ENCODE results near the gene FAM227A. TPM values are rescaled to one million over a fixed set of nuclear protein-coding genes. Genes with fewer than 3 reads are reported as not detected.
A peak's percentile ranks its signal among the peaks of the same experiment; 100 is the strongest.
"Not testable (repeated sequence)": the region's sequence is repeated elsewhere in the genome, so short reads cannot be mapped to it uniquely, and the experiment has no call there.

Gene FAM227A
- total RNA-seq, 1 experiment from 2014 or later = 1.8 TPM

DNA sequence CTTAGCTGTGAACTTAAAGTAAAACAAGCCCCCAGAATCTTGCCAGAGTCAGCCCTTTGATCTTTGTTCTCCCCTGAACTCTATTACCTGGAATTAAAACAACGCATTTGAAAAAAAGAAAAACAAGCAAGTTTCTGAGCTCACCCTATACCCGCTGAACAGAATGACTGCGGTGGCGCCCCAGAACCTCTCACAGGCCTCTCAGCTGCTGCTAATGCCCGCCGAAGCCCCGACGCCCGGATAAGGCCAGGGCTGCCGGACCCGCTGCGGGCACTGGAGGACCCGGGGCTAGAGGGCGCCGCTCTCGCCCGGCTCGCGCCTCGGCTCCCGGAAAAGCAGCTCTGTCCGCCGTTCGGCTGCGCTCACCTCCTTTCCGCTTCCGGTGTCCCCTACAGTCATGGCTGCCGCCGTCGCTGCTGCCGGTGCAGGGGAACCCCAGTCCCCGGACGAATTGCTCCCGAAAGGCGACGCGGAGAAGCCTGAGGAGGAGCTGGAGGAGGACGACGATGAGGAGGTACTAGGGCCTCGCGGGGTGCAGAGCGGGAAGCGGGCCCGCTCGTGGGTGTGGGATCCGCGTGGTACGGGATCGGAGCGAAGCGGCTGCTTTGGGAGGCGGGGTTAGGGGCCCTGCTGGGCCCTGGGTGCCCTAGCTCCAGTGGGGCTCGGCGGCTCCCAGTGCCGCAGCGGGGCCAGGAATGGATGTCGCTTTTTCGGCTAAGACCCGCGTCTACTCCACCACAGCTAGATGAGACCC lies 25.6 kb upstream of the FAM227A start, which contains the start of gene TOMM22:
Gene TOMM22, plus strand, starts transcription at position 376 of the 754 bp plus-strand sequence. Its CDS starts 22 bp downstream, at position 398.
- DNase-seq (ENCODE audit: low read depth, low spot score) = peak; percentile 90
- in situ Hi-C loops (cut with HindIII; ENCODE audit: low pct_unique_long_range_greater_than_20kb, low sequenced_read_pairs) = no loop called here

DNA sequence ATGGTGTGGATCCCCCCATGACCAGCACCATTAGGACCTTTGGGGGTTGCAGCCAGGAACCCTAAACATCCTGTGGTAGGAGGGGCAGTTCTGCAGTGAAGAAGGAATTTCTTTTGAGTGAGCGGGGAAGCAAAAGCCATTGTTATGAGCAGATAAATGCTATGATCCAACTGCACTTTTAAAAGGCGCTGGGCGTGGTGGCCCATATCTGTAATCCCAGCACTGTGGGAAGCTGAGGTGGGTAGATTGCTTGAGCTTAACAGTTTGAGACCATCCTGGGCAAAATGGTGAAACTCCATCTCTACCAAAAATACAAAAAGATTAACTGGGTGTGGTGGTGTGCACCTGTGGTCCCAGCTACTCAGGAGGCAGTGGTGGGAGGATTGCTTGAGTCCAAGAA lies 19.6 kb upstream of the FAM227A start:
- in situ Hi-C loops (cut with HindIII; ENCODE audit: low pct_unique_long_range_greater_than_20kb, low sequenced_read_pairs) = no loop called here
- no peak for DNase-seq (ENCODE audit: low read depth, low spot score)

- DNase-seq (ENCODE audit: low read depth, low spot score) = no peak
- in situ Hi-C loops (cut with HindIII; ENCODE audit: low pct_unique_long_range_greater_than_20kb, low sequenced_read_pairs) = no loop called here
These were observed 18.7 kb upstream of the FAM227A start for GRCh38 chr22:38674888-38675287.

GRCh38 chr22:38657045-38657909 lies 1.1 kb upstream of the FAM227A start:
- peak; percentile 28 for DNase-seq (ENCODE audit: low read depth, low spot score)
- in situ Hi-C loops (cut with HindIII; ENCODE audit: low pct_unique_long_range_greater_than_20kb, low sequenced_read_pairs) = no loop called here

GRCh38 chr22:38655519-38656255 lies 505 bp downstream of the FAM227A start:
- in situ Hi-C loops (cut with HindIII; ENCODE audit: low pct_unique_long_range_greater_than_20kb, low sequenced_read_pairs) = no loop called here
- peak; percentile 36 for DNase-seq (ENCODE audit: low read depth, low spot score)

DNA sequence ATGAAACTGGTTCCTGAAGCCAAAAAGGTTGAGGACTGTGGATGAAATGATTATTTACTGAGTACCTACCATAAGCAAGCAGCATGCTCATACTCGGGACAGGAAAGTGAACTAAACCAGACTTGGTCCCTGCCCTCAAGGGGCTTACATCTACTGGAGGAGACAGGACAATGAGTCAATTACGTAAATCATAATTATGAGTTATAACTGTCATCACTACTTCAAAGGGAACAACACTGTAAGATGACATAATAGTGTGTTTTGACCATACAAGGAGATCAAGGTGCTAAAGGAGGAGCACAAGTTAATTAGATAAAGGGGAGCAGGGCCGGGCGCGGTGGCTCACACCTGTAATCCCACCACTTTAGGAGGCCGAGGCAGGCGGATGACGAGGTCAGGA lies 2.5 kb downstream of the FAM227A start:
- in situ Hi-C loops (cut with HindIII; ENCODE audit: low pct_unique_long_range_greater_than_20kb, low sequenced_read_pairs) = no loop called here
- no peak for DNase-seq (ENCODE audit: low read depth, low spot score)

DNA sequence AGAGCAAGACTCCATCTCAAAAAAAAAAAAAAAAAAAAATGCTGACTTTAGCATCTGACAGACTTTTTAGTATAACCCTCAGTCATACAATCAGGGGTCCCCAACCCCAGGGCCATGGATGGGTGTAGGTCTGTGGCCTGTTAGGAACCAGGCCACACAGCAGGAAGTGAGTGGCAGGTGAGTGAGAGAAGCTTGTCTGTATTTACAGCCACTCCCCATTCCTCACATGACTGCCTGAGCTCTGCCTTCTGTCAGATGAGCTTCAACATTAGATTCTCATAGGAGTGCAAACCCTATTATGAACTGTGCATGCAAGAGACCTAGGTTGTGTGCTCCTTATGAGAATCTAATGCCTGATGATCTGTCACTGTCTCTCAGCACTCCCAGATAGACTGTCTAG lies 3.3 kb downstream of the FAM227A start:
- DNase-seq (ENCODE audit: low read depth, low spot score) = peak; percentile 24
- in situ Hi-C loops (cut with HindIII; ENCODE audit: low pct_unique_long_range_greater_than_20kb, low sequenced_read_pairs) = no loop called here

DNA sequence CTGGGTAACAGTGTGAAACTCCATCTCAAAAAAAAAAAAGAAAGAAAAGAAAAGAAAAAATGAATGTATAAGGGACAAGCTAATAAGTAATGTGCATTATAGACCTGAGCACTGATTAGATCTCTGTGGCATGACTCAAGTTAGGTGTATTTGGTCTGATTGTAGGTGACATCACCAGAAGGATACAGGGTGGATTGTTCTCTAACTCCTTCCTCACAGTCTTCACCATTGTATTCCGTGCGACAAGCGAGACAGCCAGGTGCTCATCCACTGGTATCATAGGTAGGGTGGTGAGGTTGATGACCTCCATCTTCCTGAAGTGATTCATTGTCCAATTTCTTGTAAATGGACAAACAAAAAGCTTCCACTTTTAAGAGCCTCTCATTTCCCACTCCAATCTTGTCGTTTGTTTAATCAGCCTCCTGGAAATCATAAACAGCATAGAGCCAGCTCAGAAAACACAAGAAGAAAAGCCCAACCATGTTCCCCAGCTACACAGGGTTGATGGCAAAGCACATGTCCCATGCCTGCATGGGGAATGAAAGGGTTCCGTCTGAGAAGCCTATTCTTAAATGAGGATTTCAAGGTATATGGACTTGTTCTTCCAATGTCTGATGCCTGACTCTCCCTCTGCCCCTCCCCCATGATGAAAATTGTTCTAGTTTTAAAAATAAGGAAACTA lies 6.2 kb downstream of the FAM227A start:
- no peak for DNase-seq (ENCODE audit: low read depth, low spot score)
- in situ Hi-C loops (cut with HindIII; ENCODE audit: low pct_unique_long_range_greater_than_20kb, low sequenced_read_pairs) = no loop called here

DNA sequence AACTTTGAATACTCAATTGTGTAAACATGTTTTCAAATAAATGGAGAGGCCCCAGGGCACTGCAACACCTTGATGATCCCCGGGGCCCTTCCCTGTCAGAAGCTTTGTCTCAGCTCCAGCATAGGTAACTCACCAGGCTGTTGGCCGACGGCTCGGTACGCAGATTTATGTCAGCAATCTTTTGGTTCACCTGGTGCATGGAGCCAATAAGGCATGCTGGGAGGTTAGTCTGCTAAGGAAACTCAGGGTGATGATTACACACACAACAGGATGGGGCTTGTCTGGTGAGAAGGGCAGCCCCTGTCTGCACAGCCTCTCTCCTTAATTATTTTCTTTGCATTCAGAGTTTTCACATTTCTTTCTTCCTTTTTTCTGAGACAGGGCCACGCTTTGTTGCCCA lies 10.8 kb downstream of the FAM227A start:
- DNase-seq (ENCODE audit: low read depth, low spot score) = no peak
- in situ Hi-C loops (cut with HindIII; ENCODE audit: low pct_unique_long_range_greater_than_20kb, low sequenced_read_pairs) = no loop called here

DNA sequence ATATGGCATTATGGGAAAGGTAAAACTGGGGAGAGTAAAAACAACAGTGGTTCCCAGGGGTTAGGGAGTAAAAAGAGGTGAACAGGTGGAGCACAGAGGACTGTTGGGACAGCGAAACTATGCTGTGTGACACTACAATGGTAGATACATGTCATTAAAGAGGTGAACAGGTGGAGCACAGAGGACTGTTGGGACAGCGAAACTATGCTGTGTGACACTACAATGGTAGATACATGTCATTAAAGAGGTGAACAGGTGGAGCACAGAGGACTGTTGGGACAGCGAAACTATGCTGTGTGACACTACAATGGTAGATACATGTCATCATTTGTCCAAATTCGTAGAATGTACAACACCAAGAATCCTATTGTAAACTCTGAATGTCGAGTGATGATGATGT lies 11.9 kb downstream of the FAM227A start:
- in situ Hi-C loops (cut with HindIII; ENCODE audit: low pct_unique_long_range_greater_than_20kb, low sequenced_read_pairs); DNase-seq (ENCODE audit: low read depth, low spot score): not testable (repeated sequence)

DNA sequence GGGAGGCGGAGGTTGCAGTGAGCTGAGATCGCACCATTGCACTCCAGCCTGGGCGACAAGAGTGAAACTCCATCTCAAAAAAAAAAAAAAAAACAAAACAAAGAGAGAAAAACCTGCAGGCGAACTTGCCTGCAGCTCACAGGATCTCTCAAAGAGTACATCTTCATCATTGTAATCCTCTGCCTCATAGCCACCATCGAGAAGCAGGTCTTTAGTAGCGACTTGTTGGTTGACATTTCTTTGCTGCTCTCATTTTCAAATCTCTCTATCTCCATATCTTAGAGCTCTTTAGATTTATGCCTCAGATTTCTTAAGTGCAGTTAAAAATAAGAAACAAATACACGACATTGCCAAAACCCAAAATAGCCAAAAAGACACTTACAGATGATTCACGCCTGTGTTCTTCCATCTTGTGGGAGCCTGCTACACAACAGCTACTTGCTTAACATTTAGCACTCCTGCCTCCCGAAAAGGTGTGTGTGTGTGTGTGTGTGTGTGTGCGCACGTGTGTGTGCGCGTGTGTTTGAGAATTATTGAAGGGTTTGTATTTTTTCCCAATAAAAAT lies 14.6 kb downstream of the FAM227A start:
- no peak for DNase-seq (ENCODE audit: low read depth, low spot score)
- in situ Hi-C loops (cut with HindIII; ENCODE audit: low pct_unique_long_range_greater_than_20kb, low sequenced_read_pairs) = no loop called here

GRCh38 chr22:38638728-38639127 lies 17.5 kb downstream of the FAM227A start:
- in situ Hi-C loops (cut with HindIII; ENCODE audit: low pct_unique_long_range_greater_than_20kb, low sequenced_read_pairs) = no loop called here
- peak; percentile 34 for DNase-seq (ENCODE audit: low read depth, low spot score)

GRCh38 chr22:38638216-38638615 lies 18.0 kb downstream of the FAM227A start:
- no peak for DNase-seq (ENCODE audit: low read depth, low spot score)
- in situ Hi-C loops (cut with HindIII; ENCODE audit: low pct_unique_long_range_greater_than_20kb, low sequenced_read_pairs) = no loop called here

- DNase-seq (ENCODE audit: low read depth, low spot score) = no peak
- in situ Hi-C loops (cut with HindIII; ENCODE audit: low pct_unique_long_range_greater_than_20kb, low sequenced_read_pairs) = no loop called here
These were observed 23.7 kb downstream of the FAM227A start for GRCh38 chr22:38632528-38632927.

GRCh38 chr22:38631724-38632123 lies 24.5 kb downstream of the FAM227A start:
- in situ Hi-C loops (cut with HindIII; ENCODE audit: low pct_unique_long_range_greater_than_20kb, low sequenced_read_pairs) = no loop called here
- no peak for DNase-seq (ENCODE audit: low read depth, low spot score)

DNA sequence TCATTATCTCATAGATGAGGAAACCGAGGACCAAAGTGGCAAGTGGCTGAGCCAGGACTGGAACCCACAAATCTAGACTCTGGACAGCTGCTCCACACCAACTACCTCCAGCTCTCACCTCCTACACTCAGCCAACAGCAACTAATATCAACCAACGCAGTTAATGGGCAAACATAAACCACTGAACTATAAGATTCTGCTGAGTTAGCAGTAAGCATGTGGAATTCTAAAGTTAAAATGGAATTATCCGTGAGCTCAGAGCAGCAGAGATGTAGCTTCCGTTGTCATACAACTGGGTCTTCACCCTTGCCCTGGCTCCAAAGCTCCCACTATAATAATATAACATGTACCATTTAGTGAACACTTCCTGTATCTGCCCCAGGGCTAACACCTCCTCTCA lies 27.1 kb downstream of the FAM227A start:
- no peak for DNase-seq (ENCODE audit: low read depth, low spot score)
- in situ Hi-C loops (cut with HindIII; ENCODE audit: low pct_unique_long_range_greater_than_20kb, low sequenced_read_pairs) = no loop called here

GRCh38 chr22:38628444-38628843 lies 27.7 kb downstream of the FAM227A start:
- in situ Hi-C loops (cut with HindIII; ENCODE audit: low pct_unique_long_range_greater_than_20kb, low sequenced_read_pairs) = no loop called here

More at GRCh38 chr22:38628444-38628843, 27.7 kb downstream of the FAM227A start:
- no peak for DNase-seq (ENCODE audit: low read depth, low spot score)

Measured in SK-MEL-5 (cell line).